ENCODE measurements around the gene FCHSD2. TPM values are rescaled to one million over a fixed set of nuclear protein-coding genes. Genes with fewer than 3 reads are reported as not detected.
A peak's percentile ranks its signal among the peaks of the same experiment; 100 is the strongest.

The FCHSD2 gene
- total and polyA plus RNA-seq, 2 of the 8 experiments (the other 6 are each of a cell fraction or from before 2014, with no cell fraction given): 4.1 to 7.8 TPM

GRCh38 chr11:72793425-72794367 lies 348.4 kb downstream of the FCHSD2 start, which contains the start of gene STARD10 (continued):
- TF ChIP-seq RFX5 (IDR thresholded peaks at IDR 0.05; ENCODE audit: borderline replicate concordance, low read depth, low read length) (0 out of 2 replicates have a peak, but pooled peaks have one; percentile 27), HDAC2 (IDR thresholded peaks at IDR 0.05; ENCODE audit: borderline replicate concordance in 1 of 2, low read depth in 2 of 2, low read length in 2 of 2) (peak; percentile 78 to 94; a peak in 2 of 4 replicates), SRF (IDR thresholded peaks at IDR 0.05; ENCODE audit: low read depth, low read length) (0 out of 2 replicates have a peak, but pooled peaks have one; percentile 6), BACH1 (IDR thresholded peaks at IDR 0.05; ENCODE audit: low read length) (peak; percentile 90), GABPA (IDR thresholded peaks at IDR 0.05; ENCODE audit: borderline replicate concordance, insufficient read depth, low read length) (no peak), POU5F1 (IDR thresholded peaks at IDR 0.05; ENCODE audit: low read depth, low read length) (no peak), KDM5A (IDR thresholded peaks at IDR 0.05; ENCODE audit: low read length) (peak; percentile 72; the same call in 1 of the 2 replicates), JUN (IDR thresholded peaks at IDR 0.05; ENCODE audit: low read depth, low read length) (no peak), TBP (IDR thresholded peaks at IDR 0.05; ENCODE audit: low read depth, low read length) (0 out of 2 replicates have a peak, but pooled peaks have one; percentile 35), TEAD4 (IDR thresholded peaks at IDR 0.05; ENCODE audit: low read depth, low read length) (peak; percentile 89), NRF1 (IDR thresholded peaks at IDR 0.05; ENCODE audit: low read depth, low read length) (peak; percentile 87), SP4 (IDR thresholded peaks at IDR 0.05; ENCODE audit: low read length) (peak; percentile 94)
